GM18907 (cell line): ENCODE measurements around the gene CWC22.
"Not testable (repeated sequence)": the region's sequence is repeated elsewhere in the genome, so short reads cannot be mapped to it uniquely, and the experiment has no call there.

Experiments
- ATAC-seq: cut with Tn5 transposase; IDR thresholded peaks from one replicate; pipeline ENCODE4 v1.9.1; 2021; ENCODE audit warnings: mild to moderate bottlenecking, moderate library complexity; ENCODE audit not compliant: unreplicated experiment

CWC22 gene

GRCh38 chr2:179952658-179953057, 54.4 kb downstream of the CWC22 start:
- ATAC-seq, result no peak

- ATAC-seq, result peak; percentile 54
Measured at GRCh38 chr2:179951680-179952079, 55.4 kb downstream of the CWC22 start.

GRCh38 chr2:179950391-179950790, 56.7 kb downstream of the CWC22 start:
- ATAC-seq, result no peak

GRCh38 chr2:179949438-179949837, 57.7 kb downstream of the CWC22 start:
- ATAC-seq, result no peak

GRCh38 chr2:179948058-179948457, 59.0 kb downstream of the CWC22 start:
- ATAC-seq, result no peak

GRCh38 chr2:179946810-179947615, 60.1 kb downstream of the CWC22 start:
- ATAC-seq, result no peak

- no peak for ATAC-seq
Measured at GRCh38 chr2:179946346-179946745, 60.8 kb downstream of the CWC22 start.

GRCh38 chr2:179939259-179939658, 67.8 kb downstream of the CWC22 start:
- ATAC-seq, result no peak

- no peak for ATAC-seq
Measured at GRCh38 chr2:179938026-179938425, 69.1 kb downstream of the CWC22 start.

- ATAC-seq, result no peak
Measured at GRCh38 chr2:179936654-179937053, 70.4 kb downstream of the CWC22 start.

- ATAC-seq, result no peak
Measured at GRCh38 chr2:179936141-179936540, 71.0 kb downstream of the CWC22 start.

- no peak for ATAC-seq
Measured at GRCh38 chr2:179932786-179933185, 74.3 kb downstream of the CWC22 start.

- no peak for ATAC-seq
Measured at GRCh38 chr2:179931502-179931901, 75.6 kb downstream of the CWC22 start.

GRCh38 chr2:179929997-179930396, 77.1 kb downstream of the CWC22 start:
- ATAC-seq, result not testable (repeated sequence)

- ATAC-seq, result no peak
Measured at GRCh38 chr2:179927041-179927440, 80.1 kb downstream of the CWC22 start.

- ATAC-seq, result no peak
Measured at GRCh38 chr2:179925713-179926112, 81.4 kb downstream of the CWC22 start.

- ATAC-seq, result no peak
Measured at GRCh38 chr2:179917272-179917671, 89.8 kb downstream of the CWC22 start.

- no peak for ATAC-seq
Measured at GRCh38 chr2:179915395-179915992, 91.6 kb downstream of the CWC22 start.

GRCh38 chr2:179913809-179914208, 93.3 kb downstream of the CWC22 start:
- no peak for ATAC-seq

GRCh38 chr2:179911569-179911968, 95.5 kb downstream of the CWC22 start:
- no peak for ATAC-seq

- ATAC-seq, result no peak
Measured at GRCh38 chr2:179910735-179911113, 96.4 kb downstream of the CWC22 start.
